Astrocyte of the spinal cord (primary cell): ENCODE results near the gene GJD2.

Experiments
- DNase-seq: peaks from one replicate; pipeline ENCODE4 v3.0.0; 2011; ENCODE audit warnings: low read depth, low spot score
- H3K4me3 ChIP-seq: 2 replicates; pipeline ENCODE4 v1.5.1; 2011; ENCODE audit warnings: low read depth, mild to moderate bottlenecking, low read length, moderate library complexity
- in situ Hi-C: cut with HindIII; loops from 2 replicates; pipeline ENCODE4 v1.10.0; 2017; ENCODE audit warnings: low sequenced_read_pairs
- TF ChIP-seq, protein P1 (sequence below): IDR thresholded peaks from 2 replicates; pipeline ENCODE4 v1.5.1; 2012; ENCODE audit warnings: low read depth, mild to moderate bottlenecking, low read length, inconsistent platforms

The GJD2 gene

DNA sequence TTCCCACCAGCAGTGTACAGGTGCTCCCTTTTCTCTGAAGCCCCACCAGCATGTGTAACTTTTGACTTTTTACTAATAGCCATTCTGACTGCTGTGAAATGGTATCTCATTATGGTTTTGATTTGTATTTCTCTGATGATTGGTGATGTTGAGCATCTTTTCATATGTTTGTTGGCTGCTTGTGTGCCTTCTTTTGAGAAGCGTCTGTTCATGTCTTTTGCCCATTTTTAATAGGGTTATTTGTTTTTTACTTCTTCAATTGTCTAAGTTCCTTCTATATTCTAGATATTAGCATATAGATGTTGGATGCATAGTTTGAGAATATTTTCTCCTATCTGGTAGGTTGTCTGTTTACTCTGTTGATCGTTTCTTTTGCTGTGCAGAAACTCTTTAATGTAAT lies 25.9 kb upstream of the GJD2 start:
- no peak for DNase-seq
- H3K4me3 ChIP-seq: no peak overlapping the region
- in situ Hi-C loops: no loop called here
- TF ChIP-seq, protein P1, sequence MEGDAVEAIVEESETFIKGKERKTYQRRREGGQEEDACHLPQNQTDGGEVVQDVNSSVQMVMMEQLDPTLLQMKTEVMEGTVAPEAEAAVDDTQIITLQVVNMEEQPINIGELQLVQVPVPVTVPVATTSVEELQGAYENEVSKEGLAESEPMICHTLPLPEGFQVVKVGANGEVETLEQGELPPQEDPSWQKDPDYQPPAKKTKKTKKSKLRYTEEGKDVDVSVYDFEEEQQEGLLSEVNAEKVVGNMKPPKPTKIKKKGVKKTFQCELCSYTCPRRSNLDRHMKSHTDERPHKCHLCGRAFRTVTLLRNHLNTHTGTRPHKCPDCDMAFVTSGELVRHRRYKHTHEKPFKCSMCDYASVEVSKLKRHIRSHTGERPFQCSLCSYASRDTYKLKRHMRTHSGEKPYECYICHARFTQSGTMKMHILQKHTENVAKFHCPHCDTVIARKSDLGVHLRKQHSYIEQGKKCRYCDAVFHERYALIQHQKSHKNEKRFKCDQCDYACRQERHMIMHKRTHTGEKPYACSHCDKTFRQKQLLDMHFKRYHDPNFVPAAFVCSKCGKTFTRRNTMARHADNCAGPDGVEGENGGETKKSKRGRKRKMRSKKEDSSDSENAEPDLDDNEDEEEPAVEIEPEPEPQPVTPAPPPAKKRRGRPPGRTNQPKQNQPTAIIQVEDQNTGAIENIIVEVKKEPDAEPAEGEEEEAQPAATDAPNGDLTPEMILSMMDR: no peak

DNA sequence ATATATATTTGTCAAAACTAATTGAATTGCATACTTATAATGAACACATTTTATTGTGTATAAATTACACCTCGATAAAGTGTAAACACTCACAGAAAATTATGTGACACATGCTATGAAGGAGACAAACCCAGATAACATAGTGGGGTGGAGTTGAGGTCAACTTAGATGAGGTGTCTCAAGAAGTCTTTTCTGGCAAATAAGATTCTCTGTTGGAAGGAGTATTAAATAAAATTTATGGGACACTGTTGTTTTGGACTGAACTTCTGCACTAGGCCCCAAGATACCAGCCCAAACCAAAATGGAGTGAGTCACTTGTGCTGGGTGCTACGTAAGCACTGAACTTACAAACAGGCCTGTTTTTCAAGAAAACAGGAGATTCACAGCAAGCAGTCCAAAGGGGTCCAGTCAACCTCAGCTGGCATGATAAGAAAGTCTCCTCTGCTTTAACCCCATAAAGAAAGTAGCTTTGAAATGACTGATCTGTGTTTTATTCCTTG lies 21.9 kb upstream of the GJD2 start:
- H3K4me3 ChIP-seq: no peak overlapping the region
- in situ Hi-C loops: no loop called here
- TF ChIP-seq, protein P1: no peak
- DNase-seq: no peak

DNA sequence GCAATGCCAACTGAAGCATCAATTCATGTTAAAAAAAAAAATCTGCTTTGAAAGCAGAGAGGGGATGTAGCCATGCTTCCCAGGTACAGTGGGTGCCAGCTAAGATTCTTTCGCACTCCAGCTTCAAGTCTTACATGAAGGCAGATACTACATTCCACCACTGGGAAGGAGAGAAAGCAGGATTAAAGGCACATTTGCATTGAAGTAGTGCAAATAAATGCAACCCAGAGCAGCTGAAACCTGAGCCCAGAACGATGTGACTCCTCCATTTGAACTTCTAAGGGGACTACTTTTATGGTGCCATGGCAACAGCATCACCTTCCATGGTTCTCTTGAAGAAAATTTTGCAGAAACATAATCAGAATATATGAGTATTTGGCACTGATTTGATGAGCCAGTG lies 19.1 kb upstream of the GJD2 start:
- in situ Hi-C loops: no loop called here
- DNase-seq: no peak
- TF ChIP-seq, protein P1: no peak
- no peak overlapping the region for H3K4me3 ChIP-seq

DNA sequence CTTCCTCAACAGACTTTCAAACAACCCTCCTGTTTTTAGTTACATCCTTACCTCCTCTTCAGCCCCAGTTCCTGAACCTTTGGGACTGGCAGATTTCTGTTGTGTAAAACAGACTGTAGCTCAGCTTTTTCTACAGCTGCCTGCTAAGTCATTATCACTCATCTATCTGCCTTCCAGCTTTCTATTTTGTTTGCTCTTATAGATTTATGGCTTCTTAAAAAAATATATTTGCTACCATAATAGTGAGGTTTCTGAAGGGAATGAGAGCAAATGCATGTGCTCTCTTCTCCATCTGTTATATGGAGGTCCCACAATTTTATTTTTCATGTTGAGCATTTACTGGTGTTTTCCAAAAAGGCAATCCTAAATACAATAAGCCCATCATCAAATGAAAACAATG lies 18.2 kb upstream of the GJD2 start:
- H3K4me3 ChIP-seq: no peak overlapping the region
- TF ChIP-seq, protein P1: no peak
- in situ Hi-C loops: no loop called here
- no peak for DNase-seq

DNA sequence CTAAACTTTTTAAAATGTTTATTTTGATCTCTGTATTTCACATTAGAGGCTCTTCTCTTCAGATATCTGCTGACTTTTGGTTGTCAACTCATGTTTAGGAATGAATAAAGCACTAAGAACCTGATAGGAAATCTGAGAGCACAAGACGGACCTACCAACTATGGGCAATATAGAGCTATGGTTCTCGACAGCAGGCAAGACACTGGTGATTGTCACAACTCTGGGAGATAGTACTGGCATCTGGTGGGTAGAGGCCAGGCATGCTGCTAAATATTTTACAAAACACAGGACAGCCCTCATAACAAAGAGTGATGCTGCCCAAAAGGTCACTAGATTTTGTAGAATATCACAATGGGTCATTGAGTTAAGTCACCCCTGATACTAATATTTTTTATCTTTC lies 17.5 kb upstream of the GJD2 start:
- in situ Hi-C loops: no loop called here
- DNase-seq: no peak
- TF ChIP-seq, protein P1: no peak
- no peak overlapping the region for H3K4me3 ChIP-seq

DNA sequence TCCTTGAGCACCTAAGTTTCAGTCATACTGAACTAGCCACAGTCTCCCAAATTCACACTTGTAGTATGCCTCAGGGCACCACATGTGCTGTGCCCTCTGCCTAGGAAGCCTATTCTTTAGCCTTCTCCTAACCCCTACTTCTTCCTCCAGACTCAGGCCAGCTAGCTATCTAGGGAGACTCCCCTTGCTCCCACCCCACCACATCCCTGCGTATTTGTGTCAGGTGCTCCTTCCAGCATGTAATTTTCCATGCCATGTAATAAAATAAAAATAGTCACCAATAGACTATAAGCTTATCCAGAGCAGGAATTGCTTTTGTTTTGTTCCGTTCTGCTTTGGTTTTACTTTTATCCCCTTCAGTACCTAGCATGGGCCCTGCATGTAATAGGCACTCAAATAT lies 14.9 kb upstream of the GJD2 start:
- H3K4me3 ChIP-seq: no peak overlapping the region
- in situ Hi-C loops: no loop called here
- no peak for DNase-seq
- TF ChIP-seq, protein P1: no peak

DNA sequence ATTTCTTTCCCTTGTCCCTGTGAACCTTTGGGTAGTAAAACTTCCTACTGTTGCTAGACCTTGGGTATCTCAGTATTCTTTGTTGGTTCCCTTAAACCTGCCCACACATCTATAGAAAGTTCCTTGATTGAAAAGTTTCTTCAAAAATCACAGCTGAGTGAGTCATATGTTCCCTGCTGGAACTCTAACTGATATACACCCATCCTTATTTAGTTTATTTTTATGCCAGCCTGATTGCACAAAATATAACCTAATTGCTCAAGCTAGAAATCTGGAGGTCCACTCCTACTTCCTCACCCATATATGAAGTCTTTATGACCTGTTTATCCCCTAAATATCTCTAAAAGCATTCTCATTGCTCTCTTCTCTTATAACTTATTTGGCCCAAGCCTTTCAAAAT lies 13.7 kb upstream of the GJD2 start:
- in situ Hi-C loops: no loop called here
- no peak overlapping the region for H3K4me3 ChIP-seq
- TF ChIP-seq, protein P1: no peak
- DNase-seq: no peak
